Parathyroid adenoma (tissue), 2 donors: ENCODE data around the gene MXRA7.
A peak's percentile ranks its signal among the peaks of the same experiment; 100 is the strongest.

Experiments
- H2AFZ ChIP-seq: fragments of 300-600 bp; sonication (generic); one replicate; pipeline ENCODE4 v1.7.0; 2017; ENCODE audit warnings: antibody characterized with exemption, mild to moderate bottlenecking
- H3K27ac ChIP-seq: fragments of 300-600 bp; sonication (generic); one replicate; pipeline ENCODE4 v1.7.0; 2017
- H3K27me3 ChIP-seq: fragments of 300-600 bp; sonication (generic); one replicate; pipeline ENCODE4 v1.7.0; 2017; ENCODE audit warnings: low read length; ENCODE audit not compliant: control insufficient read depth, insufficient read depth
- H3K36me3 ChIP-seq: fragments of 300-600 bp; sonication (generic); one replicate; pipeline ENCODE4 v1.7.0; 2017; ENCODE audit warnings: low read length; ENCODE audit not compliant: control insufficient read depth, insufficient read depth
- H3K4me1 ChIP-seq: fragments of 300-600 bp; sonication (generic); one replicate; pipeline ENCODE4 v1.7.0; 2017; ENCODE audit warnings: control low read depth
- H3K4me2 ChIP-seq: fragments of 300-600 bp; sonication (generic); one replicate; pipeline ENCODE4 v1.7.0; 2017; ENCODE audit warnings: low read length
- H3K4me3 ChIP-seq: fragments of 300-600 bp; sonication (generic); one replicate; pipeline ENCODE4 v1.7.0; 2017; ENCODE audit warnings: low read depth, low read length
- H3K79me2 ChIP-seq: fragments of 300-600 bp; sonication (generic); one replicate; pipeline ENCODE4 v1.7.0; 2017; ENCODE audit warnings: control low read depth
- H3K9ac ChIP-seq: fragments of 300-600 bp; sonication (generic); one replicate; pipeline ENCODE4 v1.7.0; 2017; ENCODE audit warnings: mild to moderate bottlenecking
- H3K9me3 ChIP-seq: fragments of 300-600 bp; sonication (generic); one replicate; pipeline ENCODE4 v1.7.0; 2017; ENCODE audit warnings: low read length; ENCODE audit not compliant: control insufficient read depth
- TF ChIP-seq, protein P1 (sequence below): fragments of 300-600 bp; sonication (generic); IDR thresholded peaks from one replicate; pipeline ENCODE4 v1.7.0; 2017; ENCODE audit warnings: antibody characterized with exemption, mild to moderate bottlenecking
- donor health status: primary hyperparathyroidism.

MXRA7 gene

DNA sequence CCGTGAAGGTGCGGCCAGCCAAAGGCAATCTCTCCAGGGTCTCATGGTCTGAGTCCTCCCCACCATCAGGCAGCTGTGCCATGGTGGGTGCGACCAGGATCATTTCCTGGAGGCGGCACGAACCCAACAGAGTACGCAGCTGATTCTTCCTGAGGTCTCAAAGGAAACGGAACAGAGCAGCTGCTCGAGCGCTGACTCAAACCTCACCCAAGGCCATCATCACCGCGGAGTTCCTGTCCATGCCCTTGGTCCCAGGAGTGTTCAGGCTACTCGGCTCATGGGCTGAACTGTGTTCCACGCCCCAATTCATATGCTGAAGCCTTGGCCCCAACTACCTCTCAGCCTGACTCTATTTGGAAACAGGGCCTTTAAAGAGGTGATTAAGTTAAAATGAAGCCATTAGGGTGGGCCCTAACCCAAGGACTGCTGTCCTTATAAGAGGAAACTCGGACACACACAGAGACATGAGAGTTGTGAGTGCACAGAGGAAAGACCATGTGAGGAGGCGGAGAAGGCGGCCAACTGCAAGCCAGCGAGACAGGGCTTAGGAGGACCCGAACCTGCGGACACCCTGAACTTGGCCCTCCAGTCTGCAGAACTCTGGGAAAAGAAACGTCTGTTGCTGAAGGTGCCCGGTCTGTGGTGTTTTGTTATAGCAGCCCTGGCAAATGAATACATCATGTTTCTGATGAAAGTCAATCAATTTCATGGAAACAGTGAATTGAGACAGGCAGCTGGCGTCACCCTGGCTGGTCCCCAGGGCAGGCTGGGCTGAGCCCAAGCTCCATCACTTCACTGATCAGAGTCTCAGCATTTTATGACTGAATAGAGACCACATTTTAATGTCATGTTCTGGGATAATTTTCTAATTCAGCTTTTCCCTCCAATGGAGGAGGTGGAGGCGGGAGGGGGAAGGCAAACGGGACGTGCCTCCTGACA, 13.7 kb downstream of the MXRA7 start:
- Histone ChIP-seq H3K27me3 (no peaks in the 10 kb centered on the region), H3K79me2 (peaks cover 15% of the 10 kb centered on the region), H2AFZ (peak overlapping the region; percentile 51), H3K9ac (no peak overlapping the region), H3K27ac (peak overlapping the region; percentile 87), H3K4me3 (peak overlapping the region; percentile 4), H3K4me2 (peak overlapping the region; percentile 60), H3K36me3 (no peaks in the 10 kb centered on the region), H3K9me3 (no peaks in the 10 kb centered on the region), H3K4me1 (peaks cover 63% of the 10 kb centered on the region)
- TF ChIP-seq, protein P1, sequence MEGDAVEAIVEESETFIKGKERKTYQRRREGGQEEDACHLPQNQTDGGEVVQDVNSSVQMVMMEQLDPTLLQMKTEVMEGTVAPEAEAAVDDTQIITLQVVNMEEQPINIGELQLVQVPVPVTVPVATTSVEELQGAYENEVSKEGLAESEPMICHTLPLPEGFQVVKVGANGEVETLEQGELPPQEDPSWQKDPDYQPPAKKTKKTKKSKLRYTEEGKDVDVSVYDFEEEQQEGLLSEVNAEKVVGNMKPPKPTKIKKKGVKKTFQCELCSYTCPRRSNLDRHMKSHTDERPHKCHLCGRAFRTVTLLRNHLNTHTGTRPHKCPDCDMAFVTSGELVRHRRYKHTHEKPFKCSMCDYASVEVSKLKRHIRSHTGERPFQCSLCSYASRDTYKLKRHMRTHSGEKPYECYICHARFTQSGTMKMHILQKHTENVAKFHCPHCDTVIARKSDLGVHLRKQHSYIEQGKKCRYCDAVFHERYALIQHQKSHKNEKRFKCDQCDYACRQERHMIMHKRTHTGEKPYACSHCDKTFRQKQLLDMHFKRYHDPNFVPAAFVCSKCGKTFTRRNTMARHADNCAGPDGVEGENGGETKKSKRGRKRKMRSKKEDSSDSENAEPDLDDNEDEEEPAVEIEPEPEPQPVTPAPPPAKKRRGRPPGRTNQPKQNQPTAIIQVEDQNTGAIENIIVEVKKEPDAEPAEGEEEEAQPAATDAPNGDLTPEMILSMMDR: no peak

DNA sequence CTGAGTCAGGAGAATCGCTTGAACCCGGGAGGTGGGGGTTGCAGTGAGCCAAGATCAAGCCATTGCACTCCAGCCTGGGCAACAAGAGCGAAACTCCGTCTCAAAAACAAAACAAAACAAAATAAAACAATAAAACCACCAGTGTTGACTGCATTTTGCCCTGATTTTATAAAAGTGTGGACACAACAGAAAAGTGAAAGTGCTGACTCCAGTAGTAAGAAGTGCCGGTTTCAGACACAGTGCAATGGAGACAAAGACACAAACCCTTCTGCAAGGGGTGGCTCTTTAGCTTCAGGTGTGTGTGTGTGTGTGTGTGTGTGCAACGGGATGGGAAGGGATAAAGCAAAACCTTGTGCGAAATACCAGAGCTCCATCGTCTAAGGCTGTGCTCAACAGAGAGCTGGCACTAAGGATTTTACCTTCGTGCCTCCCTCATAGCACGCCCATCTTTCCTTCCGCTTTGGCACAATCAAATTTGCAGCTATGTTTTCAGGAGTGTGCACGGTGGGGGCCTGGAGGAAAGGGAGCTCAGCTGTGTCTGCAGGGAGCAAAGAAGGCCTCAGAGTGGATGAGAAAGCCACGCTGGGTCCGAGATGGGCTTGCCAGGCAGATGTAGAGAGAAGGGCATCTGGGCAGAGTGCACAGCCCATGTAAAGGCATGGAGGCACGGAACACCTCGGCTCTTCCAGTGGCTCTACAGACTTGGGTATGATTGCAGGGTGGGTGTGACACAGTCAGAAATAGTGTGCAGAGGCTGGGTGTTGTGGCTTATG, 15.5 kb downstream of the MXRA7 start:
- H3K4me1 ChIP-seq: peaks cover 49% of the 10 kb centered on the region
- TF ChIP-seq, protein P1: no peak
- peak overlapping the region; percentile 68 for H3K27ac ChIP-seq
- H2AFZ ChIP-seq: peak overlapping the region; percentile 23
- no peaks in the 10 kb centered on the region for H3K9me3 ChIP-seq
- H3K9ac ChIP-seq: no peak overlapping the region
- H3K4me2 ChIP-seq: peak overlapping the region; percentile 31
- peak overlapping the region; percentile 1 for H3K4me3 ChIP-seq
- H3K36me3 ChIP-seq: no peaks in the 10 kb centered on the region
- no peaks in the 10 kb centered on the region for H3K27me3 ChIP-seq
- H3K79me2 ChIP-seq: peaks cover 25% of the 10 kb centered on the region

DNA sequence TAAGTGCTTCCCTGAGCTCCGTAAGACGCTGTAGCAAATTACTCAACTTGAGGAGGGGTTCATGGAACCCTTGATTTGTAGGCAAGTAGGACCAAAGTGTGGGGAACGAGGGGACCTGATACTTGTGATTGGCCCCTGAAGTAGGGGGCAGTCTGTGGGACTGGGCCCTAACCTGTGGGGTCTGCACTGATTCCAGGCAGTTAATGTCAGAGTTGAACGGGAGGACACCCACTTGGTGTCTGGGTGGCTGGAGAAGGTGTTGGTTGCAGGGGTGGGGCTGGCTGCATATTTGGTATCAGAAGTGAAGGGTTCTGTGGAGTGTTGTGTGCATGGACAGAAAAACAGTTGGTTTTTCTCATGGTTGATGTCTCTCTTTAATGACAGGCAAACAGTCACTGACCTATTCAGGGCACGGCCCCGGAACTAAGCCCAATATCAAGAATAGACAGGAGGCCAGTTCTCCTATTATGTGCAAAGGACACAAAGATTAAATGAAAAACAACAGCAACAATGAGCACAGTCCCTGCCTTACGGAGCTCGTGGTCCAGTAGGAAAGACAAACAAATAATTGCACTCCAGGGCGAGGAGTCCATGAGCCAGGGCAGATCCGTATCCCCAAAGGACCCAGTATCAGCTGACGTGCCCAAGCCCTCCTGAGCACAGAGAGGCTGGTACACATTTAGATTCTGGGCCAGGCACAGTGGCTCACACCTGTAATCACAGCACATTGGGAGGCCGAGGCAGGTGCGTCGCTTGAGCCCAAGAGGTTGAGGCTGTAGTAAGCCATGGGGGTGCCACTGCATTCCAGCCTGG, 19.2 kb downstream of the MXRA7 start:
- H3K4me2 ChIP-seq: no peak overlapping the region
- no peaks in the 10 kb centered on the region for H3K9me3 ChIP-seq
- peaks cover 25% of the 10 kb centered on the region for H3K4me1 ChIP-seq
- no peak overlapping the region for H3K4me3 ChIP-seq
- H3K36me3 ChIP-seq: no peaks in the 10 kb centered on the region
- no peak overlapping the region for H2AFZ ChIP-seq
- H3K79me2 ChIP-seq: peaks cover 40% of the 10 kb centered on the region
- H3K27me3 ChIP-seq: no peaks in the 10 kb centered on the region
- TF ChIP-seq, protein P1: no peak
- H3K27ac ChIP-seq: no peak overlapping the region
- H3K9ac ChIP-seq: no peak overlapping the region

DNA sequence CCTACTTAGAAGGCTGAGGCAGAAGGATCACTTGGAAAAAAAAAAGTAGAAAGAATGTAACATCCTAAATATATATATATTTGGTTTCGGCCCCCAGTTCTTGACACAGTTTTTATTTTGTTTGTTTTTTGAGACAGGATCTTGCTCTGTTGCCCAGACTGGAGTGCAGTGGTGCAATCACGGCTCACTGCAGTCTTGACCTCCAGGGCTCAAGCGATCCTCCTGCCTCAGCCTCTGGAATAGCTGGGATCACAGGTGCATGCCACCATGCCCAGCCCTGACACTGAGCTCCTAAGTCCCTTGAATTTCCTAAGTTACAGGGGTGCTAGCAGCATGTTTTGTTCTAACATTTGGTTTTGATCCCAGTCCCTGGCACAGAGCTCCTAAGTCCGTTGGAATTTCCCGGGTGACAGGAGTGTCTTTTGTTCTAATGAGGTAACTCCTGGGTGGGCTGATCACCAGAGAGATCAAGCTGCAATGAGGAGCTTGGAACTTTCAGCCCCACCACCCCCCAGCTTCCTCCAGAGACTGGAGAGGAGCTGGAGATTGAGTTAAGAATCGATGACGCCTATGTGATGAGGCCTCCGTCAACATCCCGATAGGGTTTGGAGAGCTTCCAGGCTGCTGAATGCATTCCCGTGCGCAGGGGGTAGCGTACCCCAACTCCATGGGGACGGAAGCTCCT, 20.0 kb downstream of the MXRA7 start:
- H3K27ac ChIP-seq: no peak overlapping the region
- H3K9ac ChIP-seq: no peak overlapping the region

More for the DNA sequence above, 20.0 kb downstream of the MXRA7 start:
- Histone ChIP-seq H3K27me3 (no peaks in the 10 kb centered on the region), H3K4me1 (peaks cover 20% of the 10 kb centered on the region), H3K9me3 (no peaks in the 10 kb centered on the region), H3K4me3 (no peak overlapping the region), H3K79me2 (peaks cover 45% of the 10 kb centered on the region), H3K4me2 (no peak overlapping the region), H2AFZ (no peak overlapping the region), H3K36me3 (no peaks in the 10 kb centered on the region)
- TF ChIP-seq, protein P1: no peak
